Mucosa of descending colon (tissue), 3 donors: ENCODE data around the gene C10orf53. TPM values are rescaled to one million over a fixed set of nuclear protein-coding genes. Genes with fewer than 3 reads are reported as not detected.
"Not testable (repeated sequence)": the region's sequence is repeated elsewhere in the genome, so short reads cannot be mapped to it uniquely, and the experiment has no call there.

Experiments used
- ATAC-seq: fragments of 200-7000 bp; cut with Tn5 transposase; one replicate; pipeline ENCODE4 v1.9.1; 2020; ENCODE audit warnings: mild to moderate bottlenecking, moderate library complexity
- DNase-seq, 3 donors: peaks; one replicate each; pipeline ENCODE4 v3.0.0-alpha.2; 2020
- H3K36me3 ChIP-seq: fragments of 200-600 bp; one replicate; pipeline ENCODE4 v1.8.0; 2021; ENCODE audit warnings: low read depth, mild to moderate bottlenecking
- H3K4me1 ChIP-seq: fragments of 200-600 bp; one replicate; pipeline ENCODE4 v1.8.0; 2021; ENCODE audit warnings: low read depth, mild to moderate bottlenecking
- H3K4me3 ChIP-seq: fragments of 200-600 bp; one replicate; pipeline ENCODE4 v1.8.0; 2021; ENCODE audit warnings: mild to moderate bottlenecking
- H3K9me3 ChIP-seq: fragments of 200-600 bp; one replicate; pipeline ENCODE4 v1.8.0; 2021; ENCODE audit warnings: mild to moderate bottlenecking
- CTCF ChIP-seq: fragments of 200-600 bp; IDR thresholded peaks from one replicate; pipeline ENCODE4 v1.8.0; 2022; ENCODE audit warnings: antibody characterized with exemption, mild to moderate bottlenecking
- intact Hi-C, 2 donors: fragments of 100-400 bp; cut with DNase I in 1 of 2; cut with micrococcal nuclease in 1 of 2; formaldehyde crosslinking; loops; one replicate each; pipeline versions ENCODE4 v1.11.0 to v1.11.1; 2022; cut with DNase I, micrococcal nuclease
- total RNA-seq, 3 donors: library from RNA; stranded (reverse); fragmentation: NEBNext Ultra II Directional in 2 of 3; extraction: Animal tissue kit (Norgen Biotek cat#: 25700) in 2 of 3; gene quantifications; one replicate each; pipeline versions ENCODE4 v1.2.1 to v1.2.4, GENCODE V29; 2021 to 2023
- donor health status: DM: no; HTN: no; CAD: no; lungs with moderate emphysema.
- donor health status: DM: no; HTN: no; CAD: no.
- donor health status: DM: no; HTN: yes; CAD: no.

C10orf53 gene
- total RNA-seq, 3 donors from 2014 or later: not detected

DNA sequence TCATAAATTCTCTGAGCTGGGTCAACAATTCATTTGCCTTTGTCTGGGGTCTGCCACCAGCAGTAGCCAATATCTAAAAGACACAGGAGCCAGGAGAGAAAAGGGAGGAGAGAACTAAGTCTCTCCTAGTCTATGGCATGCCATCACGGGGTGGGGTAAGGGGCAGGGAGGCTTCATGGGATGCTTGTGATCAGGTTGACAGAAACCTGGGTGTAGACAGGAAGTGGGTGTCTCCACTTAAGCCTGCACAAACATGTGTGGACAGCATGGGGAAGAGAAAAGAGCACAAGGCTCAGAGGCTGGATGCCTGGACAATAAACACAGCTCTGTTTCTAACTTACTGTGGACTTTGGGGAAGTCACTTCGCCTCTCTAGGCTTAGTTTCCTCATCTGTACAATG is 11.5 kb upstream of the C10orf53 start:
- no peak overlapping the region for H3K4me3 ChIP-seq
- H3K4me1 ChIP-seq: no peaks in the 10 kb centered on the region
- TF ChIP-seq CTCF: no peak
- DNase-seq (no peak), ATAC-seq (no peak)
- no peaks in the 10 kb centered on the region for H3K36me3 ChIP-seq
- intact Hi-C loops: no loop called here
- no peaks in the 10 kb centered on the region for H3K9me3 ChIP-seq

DNA sequence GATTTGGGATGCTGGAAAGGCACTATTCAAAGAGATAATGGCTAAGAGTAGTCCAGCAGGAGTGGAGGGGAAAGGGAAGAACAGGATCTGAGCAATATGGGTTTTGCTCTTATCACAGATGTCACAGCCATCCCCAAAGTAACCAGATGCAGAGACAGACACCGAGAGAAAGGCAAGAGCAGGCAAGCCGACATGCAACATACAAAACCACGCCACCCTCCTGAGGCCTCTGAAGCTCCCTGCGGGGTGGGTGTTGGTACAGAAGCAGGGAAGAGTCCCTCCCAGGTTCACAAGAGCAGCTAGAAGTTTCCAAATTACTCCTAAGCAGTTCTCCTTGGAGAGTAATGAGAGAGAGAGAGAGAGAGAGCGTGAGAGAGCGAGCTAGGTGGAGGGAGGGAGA is 10.8 kb upstream of the C10orf53 start:
- H3K9me3 ChIP-seq: no peaks in the 10 kb centered on the region
- DNase-seq: no peak
- ATAC-seq: no peak
- intact Hi-C loops: no loop called here
- H3K36me3 ChIP-seq: no peaks in the 10 kb centered on the region
- no peak overlapping the region for H3K4me3 ChIP-seq
- TF ChIP-seq CTCF: no peak
- H3K4me1 ChIP-seq: no peaks in the 10 kb centered on the region

GRCh38 chr10:49678827-49679479 is 498 bp upstream of the C10orf53 start:
- TF ChIP-seq CTCF: no peak
- intact Hi-C loops: no loop called here
- Histone ChIP-seq H3K9me3 (no peaks in the 10 kb centered on the region), H3K4me1 (no peaks in the 10 kb centered on the region), H3K4me3 (no peak overlapping the region), H3K36me3 (no peaks in the 10 kb centered on the region)
- ATAC-seq (no peak), DNase-seq (no peak)

- DNase-seq, H3K4me1 ChIP-seq, H3K36me3 ChIP-seq, H3K9me3 ChIP-seq, intact Hi-C loops, H3K4me3 ChIP-seq, ATAC-seq: not testable (repeated sequence)
Observed at GRCh38 chr10:49682449-49682848, 3.0 kb downstream of the C10orf53 start.

- Histone ChIP-seq H3K36me3 (no peaks in the 10 kb centered on the region), H3K4me1 (no peaks in the 10 kb centered on the region), H3K9me3 (no peaks in the 10 kb centered on the region), H3K4me3 (no peak overlapping the region)
- ATAC-seq (no peak), DNase-seq (no peak)
- intact Hi-C loops: no loop called here
- TF ChIP-seq CTCF: no peak
Observed at GRCh38 chr10:49682879-49683278, 3.4 kb downstream of the C10orf53 start.

- DNase-seq (no peak), ATAC-seq (no peak)
- intact Hi-C loops: no loop called here
- H3K36me3 ChIP-seq: no peaks in the 10 kb centered on the region
- no peaks in the 10 kb centered on the region for H3K9me3 ChIP-seq
- no peak for TF ChIP-seq CTCF
- no peaks in the 10 kb centered on the region for H3K4me1 ChIP-seq
- H3K4me3 ChIP-seq: no peak overlapping the region
Observed at GRCh38 chr10:49686651-49687050, 7.2 kb downstream of the C10orf53 start.
